Stimulated activated CD8-positive, alpha-beta memory T cell treated with anti-CD3 and anti-CD28 coated beads, Interleukin-4, amount 100 ng/mL, for 24 hours (primary cell): ENCODE results near the gene ACP7.
"Not testable (repeated sequence)": the region's sequence is repeated elsewhere in the genome, so short reads cannot be mapped to it uniquely, and the experiment has no call there.

ENCODE experiments used
- DNase-seq: peaks from one replicate; pipeline ENCODE4 v3.0.0-alpha.2; 2020; ENCODE audit warnings: low read depth

Gene ACP7

GRCh38 chr19:39132344-39132969 is 48.3 kb downstream of the ACP7 start:
- DNase-seq: no peak

DNA sequence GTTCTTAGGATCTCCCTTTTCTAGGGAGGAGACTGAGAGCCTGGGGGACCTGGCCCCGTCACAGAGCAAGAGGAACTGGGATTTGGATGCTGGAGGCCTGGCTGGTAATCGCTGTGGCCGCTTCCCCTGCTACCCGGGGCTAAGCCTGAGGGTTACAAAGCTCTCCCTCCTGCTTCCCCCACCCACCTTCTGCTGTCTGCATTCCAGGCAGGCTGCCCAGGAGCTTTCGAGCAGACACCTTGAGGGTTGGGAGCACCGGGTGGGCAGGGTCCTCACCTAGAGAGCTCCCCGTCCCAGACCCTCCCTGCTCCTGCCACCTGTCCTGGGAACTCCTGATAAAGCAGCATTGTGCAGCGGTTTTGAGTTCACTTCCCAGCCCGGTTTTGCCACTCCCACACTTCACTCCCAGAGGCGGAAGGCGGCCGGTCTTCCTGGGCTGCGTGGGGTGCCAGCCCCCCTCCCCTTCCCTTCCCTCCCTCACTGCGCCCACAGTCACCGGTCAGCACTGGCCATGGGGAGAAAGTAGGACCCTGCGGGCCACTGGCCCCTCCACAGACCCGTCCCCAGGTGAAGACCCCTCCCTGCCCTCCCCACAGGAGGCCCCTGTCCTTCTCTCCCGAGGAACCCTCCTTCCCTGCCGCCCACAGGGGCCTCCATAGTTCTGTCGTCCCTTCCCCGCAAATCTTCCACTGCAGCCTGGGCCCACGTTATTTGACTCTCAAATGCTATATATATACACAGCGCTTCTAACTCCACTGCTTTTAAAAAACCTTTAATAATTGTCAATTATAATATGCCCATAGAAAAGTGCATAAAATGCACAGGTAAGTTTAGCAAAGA is 49.5 kb downstream of the ACP7 start:
- DNase-seq: no peak

DNA sequence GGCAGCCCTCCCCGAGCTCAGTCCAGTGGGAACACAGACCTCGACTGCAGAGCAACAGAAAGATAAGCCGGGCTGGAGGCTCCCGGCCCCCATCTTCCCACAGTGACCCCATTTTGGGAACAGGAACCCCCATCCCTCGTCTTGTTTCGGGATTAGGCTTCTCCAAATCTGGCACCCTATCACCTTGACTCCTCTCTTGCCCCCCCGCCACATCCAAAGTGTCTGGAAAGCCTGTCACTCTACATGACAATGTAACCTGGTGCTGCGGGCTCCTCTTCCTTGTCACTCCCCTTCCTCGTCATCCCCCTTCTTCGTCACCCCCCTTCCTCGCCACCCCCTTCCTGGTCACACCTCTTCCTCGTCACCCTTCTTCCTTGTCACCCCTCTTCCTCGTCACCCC is 51.5 kb downstream of the ACP7 start:
- no peak for DNase-seq

DNA sequence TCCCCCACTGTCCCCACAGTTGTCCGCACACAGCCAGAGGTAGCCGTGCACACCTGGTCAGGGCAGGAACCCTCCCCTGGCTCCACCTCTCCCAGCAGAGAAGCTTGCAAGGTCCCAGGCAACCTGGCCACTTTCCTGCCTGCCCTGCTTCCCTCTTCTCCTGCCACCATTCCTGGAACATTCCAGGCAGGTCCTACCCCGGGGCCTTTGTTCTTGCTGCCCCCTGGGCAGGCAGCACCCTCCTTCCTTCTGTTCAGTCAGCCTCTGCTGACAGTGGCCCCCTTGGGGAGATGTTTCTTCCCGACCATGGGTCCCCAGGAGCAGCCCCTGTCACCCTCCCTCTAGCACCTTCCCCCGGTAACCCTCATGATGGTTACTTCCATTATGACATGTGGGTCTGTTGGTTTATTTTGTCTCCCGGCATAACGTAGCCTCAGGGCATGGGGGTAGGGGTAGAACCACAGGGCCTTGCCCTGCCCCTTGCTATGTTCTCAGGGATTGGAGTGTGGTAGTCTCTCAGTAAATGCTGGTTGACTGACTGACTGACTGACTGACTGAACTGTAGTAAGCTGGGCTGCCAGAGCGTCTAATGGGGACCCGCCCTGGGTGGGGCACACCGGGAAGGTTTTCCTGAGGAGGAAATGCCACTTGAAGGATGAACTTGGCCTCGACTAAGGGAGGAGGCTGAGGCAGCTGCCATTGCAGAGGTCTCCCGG is 52.2 kb downstream of the ACP7 start:
- DNase-seq: no peak

DNA sequence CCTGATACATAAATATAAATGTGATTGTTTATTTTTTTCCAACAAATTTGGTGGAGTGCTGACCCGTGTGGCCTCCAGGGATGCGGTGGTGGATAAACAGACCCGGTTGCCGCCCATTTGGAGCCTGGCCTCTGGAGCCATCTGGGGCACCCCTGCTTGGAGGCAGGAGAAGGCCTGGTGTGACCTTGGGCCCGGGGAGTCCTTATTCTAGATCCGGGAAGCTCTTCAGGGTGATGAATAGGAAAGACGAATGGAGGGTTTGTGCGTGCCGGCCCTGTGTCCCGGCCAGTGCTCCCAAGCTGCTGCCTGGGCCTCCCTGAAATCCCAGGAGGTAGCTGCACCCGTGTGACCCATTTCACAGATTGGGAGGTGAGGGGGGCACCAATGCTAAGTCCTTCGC is 53.0 kb downstream of the ACP7 start:
- DNase-seq: no peak

DNA sequence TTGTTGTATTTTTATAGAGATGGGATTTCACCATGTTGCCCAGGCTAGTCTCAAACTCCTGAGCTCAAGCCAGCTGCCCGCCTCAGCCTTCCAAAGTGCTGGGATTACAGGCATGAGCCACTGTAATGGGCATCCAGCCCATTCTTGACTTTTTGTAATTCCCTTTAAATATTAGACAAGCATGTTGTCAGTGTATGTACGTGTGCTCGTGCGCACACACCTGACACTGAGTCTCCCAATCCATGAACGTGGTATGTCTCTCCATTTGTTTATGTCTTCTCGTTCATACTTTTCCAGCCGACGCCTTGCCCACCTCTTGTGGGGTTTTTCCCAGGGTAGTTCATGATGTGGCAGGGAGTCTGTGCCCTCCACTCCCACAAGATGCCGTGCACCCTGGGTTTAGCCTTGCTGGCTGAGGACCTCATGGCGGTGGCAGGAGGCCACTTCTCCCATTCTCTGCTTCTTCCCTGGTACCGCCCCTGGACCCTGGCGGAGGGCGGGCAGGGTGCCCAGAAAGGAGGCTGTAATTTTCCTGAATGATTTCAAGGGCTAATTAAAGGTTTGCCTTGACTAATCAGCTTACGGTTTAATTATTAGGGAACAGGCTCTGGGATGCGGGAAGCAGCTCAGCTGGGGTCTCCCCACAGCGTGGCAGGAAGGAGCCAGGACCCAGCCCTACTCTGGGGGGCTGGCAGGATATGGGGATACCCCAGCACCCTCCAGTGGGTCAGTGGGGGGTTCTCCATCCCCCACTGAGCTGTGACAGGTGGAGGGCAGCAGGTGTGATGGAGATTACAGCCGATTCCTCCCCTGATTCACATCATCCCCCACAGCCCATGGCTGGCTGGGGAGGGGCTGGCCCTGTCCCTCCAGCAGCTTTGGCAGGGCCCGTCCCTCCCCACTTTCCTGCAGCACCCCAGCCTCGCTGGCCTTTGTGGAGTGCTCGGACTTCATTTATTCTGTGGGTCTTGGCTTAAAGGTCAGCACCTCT is 54.3 kb downstream of the ACP7 start:
- DNase-seq: no peak

DNA sequence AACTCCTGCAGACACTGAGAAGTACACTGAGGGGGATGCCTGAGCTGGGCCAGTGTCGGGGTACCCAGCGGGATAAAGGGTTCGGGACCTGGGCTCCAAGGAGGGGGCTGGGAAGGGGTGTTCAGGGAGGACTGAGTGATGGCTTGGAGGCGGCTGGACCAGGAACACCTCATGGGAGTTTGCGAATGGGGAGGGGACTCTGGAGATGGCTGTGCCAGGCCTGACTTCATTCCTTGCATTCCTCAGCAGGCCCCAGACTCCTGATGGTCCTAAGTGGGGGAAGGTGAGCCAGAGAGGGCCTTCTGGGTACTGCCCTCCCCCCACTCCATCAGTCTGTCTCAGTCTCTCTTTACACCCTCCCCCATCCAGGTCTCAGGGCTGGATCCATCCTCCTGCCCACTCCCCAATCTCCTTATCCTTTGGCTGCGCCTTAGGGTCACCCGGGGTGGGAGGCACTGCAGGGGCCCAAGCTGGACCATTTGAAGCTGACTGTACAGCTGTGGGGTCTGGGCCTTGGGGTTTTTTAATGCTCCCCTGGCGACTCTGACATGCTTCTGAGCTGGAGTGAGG is 55.2 kb downstream of the ACP7 start:
- DNase-seq: no peak

- no peak for DNase-seq
Measured at GRCh38 chr19:39139971-39140453, 55.8 kb downstream of the ACP7 start.

DNA sequence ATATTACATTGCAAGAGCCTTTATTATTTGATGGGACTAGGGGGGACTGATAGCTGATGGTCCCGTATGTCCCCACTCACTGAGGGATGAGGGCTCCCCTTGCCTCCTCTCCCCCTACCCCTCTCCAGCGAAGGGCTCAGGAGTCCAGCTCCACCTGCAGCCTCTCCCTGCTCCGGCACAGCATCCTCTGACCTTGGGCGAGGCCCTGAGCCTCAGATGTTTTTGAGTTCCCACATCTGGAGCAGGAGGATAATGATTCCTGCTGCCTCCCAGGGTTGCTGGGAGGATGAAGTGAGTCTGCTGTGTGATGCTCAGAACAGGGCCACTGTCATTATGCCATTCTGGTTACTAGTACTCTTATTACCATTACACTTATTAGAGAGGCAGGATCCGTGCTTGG is 56.4 kb downstream of the ACP7 start:
- no peak for DNase-seq

GRCh38 chr19:39141929-39142328 is 57.8 kb downstream of the ACP7 start:
- DNase-seq: no peak

DNA sequence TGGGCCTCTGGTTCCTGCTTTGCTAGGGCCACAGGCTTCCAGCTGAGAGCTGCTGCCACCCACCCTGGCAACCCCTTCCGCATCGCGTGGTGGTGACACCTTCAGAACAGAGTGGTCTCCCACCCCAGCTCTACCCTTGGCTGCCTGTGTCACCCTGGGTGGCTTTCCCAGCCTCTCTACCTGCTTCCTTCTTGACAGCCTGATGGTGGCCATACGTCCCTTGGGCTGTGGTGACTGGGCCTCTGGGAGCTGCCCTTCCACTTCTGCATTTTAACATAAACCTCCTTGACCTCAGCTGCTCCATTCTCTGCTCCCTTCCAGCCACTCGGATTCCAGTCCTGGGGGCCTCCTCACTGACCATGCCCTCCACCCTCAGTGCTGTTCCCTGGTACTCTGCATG is 58.5 kb downstream of the ACP7 start:
- no peak for DNase-seq

DNA sequence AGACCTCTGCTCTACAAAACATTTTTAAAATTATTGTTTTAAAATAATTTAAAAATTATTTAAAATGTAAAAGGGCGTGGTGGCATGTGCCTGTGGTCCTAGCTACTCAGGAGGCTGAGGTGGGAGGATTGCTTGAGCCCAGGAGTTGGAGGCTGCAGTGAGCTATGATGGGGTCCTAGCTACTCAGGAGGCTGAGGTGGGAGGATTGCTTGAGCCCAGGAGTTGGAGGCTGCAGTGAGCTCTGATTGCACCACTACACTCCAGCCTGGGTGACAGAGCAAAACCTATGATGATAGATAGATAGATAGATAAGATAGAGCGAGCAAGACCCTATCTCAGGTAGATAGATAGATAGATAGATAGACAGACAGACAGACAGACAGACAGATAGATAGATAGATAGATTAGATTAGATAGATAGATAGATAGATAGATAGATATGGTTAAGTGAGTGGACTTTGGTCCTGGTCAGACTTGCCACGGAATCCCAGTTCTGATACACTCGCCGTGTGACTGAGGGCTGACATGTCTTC is 59.7 kb downstream of the ACP7 start:
- DNase-seq: not testable (repeated sequence)

DNA sequence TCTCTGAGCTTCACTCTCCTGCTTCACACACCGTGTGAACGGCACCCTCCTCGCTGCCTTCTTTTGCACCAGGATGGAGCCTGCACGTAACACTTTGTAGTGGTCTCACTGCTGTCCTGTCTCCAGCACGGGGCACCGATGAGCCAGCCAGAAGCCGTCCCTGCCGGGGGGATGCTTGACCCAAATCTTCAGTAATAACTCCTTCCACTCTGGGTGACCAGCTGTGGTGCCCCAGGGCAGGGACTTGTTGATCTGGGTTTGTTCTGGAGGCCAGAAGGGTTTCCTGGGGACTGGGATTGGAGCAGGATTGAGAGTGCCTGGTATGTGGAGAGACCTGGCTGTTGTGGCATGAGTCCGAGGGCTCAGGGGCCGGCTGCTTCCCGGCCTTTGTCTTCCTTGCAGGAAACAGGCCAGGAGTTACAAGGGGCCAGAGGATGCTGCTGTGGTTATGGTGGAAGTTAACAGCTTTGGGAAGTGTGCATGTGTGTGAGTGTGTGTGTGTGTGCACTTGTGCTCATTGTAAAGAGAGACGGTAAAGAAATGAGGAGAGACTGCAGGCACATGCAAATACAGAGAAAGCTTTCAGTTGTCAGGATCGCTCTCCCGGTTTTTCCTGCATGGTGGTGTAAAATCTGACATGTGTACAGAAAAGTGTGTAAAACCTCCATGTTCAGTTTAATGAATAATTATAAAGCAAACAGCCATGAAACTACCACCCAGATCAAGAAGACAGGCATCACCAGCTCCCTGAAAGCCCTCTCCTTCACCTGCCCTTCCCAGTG is 60.3 kb downstream of the ACP7 start:
- no peak for DNase-seq

GRCh38 chr19:39145180-39145953 is 61.2 kb downstream of the ACP7 start:
- DNase-seq: no peak

GRCh38 chr19:39146091-39146490 is 61.9 kb downstream of the ACP7 start:
- DNase-seq: no peak

DNA sequence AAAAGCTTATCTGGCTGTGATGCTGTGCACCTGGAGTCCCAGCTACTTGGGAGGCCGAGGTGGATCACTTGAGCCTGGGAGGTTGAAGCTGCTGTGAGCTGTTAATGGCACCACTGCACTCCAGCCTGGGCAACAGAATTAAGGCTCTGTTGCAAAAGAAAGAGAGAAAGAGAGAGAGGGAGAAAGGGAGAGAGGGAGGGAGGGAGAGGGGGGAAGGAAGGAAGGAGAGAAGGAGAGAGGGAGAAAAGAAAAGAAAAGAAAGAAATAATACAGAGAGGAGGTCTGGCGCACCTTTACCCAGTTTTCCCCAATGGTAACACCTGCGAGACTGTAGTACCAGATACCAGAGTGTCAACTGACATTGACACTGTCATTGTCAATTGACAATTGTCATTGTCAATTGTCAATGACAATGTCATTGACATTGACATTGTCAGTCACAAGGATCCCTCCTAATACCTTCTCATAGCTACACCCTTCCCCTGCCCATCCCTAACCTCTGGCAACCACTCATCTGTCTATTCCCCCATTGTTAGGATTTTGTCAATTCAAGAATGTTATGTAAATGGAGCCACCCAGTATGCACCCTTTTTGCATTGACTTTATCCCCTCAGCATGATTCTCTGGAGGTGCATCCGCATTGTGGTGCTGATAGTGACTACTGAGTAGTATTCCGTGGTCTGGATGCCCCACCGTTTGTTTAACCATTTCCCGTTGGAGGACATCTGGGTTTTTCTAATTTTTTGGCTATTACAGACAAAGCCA is 62.7 kb downstream of the ACP7 start:
- DNase-seq: no peak

- no peak for DNase-seq
Measured at GRCh38 chr19:39147480-39147879, 63.3 kb downstream of the ACP7 start.

- no peak for DNase-seq
Measured at GRCh38 chr19:39148939-39149529, 64.9 kb downstream of the ACP7 start.
